Measurements from ENCODE around the gene GPC5.

DNA sequence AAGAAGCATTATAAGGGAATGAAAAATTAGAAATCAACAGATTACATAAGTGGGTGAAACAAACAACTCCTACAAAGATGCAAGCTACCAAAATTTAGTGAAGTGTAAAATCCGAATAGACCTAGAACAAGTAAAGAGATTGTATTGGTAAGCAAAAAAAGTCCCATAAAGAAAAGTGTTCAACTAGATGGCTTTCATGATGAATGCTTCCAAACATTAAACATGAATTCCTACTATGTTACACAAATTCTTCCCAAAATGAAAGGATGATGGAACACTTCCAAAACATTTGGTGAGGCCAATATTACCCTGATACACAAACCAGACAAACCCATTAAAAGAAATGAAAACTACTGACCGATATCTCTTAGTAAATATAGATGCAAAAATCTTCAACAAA, 139.0 kb downstream of the GPC5 start:
- TF ChIP-seq, protein P1, sequence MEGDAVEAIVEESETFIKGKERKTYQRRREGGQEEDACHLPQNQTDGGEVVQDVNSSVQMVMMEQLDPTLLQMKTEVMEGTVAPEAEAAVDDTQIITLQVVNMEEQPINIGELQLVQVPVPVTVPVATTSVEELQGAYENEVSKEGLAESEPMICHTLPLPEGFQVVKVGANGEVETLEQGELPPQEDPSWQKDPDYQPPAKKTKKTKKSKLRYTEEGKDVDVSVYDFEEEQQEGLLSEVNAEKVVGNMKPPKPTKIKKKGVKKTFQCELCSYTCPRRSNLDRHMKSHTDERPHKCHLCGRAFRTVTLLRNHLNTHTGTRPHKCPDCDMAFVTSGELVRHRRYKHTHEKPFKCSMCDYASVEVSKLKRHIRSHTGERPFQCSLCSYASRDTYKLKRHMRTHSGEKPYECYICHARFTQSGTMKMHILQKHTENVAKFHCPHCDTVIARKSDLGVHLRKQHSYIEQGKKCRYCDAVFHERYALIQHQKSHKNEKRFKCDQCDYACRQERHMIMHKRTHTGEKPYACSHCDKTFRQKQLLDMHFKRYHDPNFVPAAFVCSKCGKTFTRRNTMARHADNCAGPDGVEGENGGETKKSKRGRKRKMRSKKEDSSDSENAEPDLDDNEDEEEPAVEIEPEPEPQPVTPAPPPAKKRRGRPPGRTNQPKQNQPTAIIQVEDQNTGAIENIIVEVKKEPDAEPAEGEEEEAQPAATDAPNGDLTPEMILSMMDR (IDR thresholded peaks at IDR 0.05): no peak
- no peak for TF ChIP-seq POLR2A (IDR thresholded peaks at IDR 0.05)
